Trophoblast cell (in vitro differentiated cells and primary cell): ENCODE data around the gene SLIT3.

ENCODE experiments used
- DNase-seq, 2 donors: peaks; one replicate each; pipeline ENCODE4 v3.0.0-alpha.2; 2016
- H2AFZ ChIP-seq: 2 replicates; pipeline ENCODE4 v1.6.1; 2013; ENCODE audit warnings: low read length, moderate library complexity, mild to moderate bottlenecking; ENCODE audit not compliant: insufficient read depth, poor library complexity
- H2AK5ac ChIP-seq: 2 replicates; pipeline ENCODE4 v1.6.1; 2013; ENCODE audit warnings: mild to moderate bottlenecking, low read length
- H2BK120ac ChIP-seq: 2 replicates; pipeline ENCODE4 v1.6.1; 2013; ENCODE audit warnings: low read length, mild to moderate bottlenecking, moderate library complexity; ENCODE audit not compliant: insufficient read depth, poor library complexity
- H2BK12ac ChIP-seq: 2 replicates; pipeline ENCODE4 v1.6.1; 2013; ENCODE audit warnings: mild to moderate bottlenecking, low read length, moderate library complexity
- H2BK5ac ChIP-seq: 2 replicates; pipeline ENCODE4 v1.6.1; 2013; ENCODE audit warnings: low read length, low read depth, moderate library complexity, mild to moderate bottlenecking; ENCODE audit not compliant: poor library complexity
- H3K14ac ChIP-seq: 2 replicates; pipeline ENCODE4 v1.6.1; 2013; ENCODE audit warnings: mild to moderate bottlenecking, low read length
- H3K18ac ChIP-seq: 2 replicates; pipeline ENCODE4 v1.6.1; 2013; ENCODE audit warnings: mild to moderate bottlenecking, low read length
- H3K23ac ChIP-seq: 2 replicates; pipeline ENCODE4 v1.6.1; 2013; ENCODE audit warnings: low read length
- H3K27ac ChIP-seq: 2 replicates; pipeline ENCODE4 v1.5.1; 2013; ENCODE audit warnings: low read depth, mild to moderate bottlenecking, inconsistent platforms, low read length, moderate library complexity
- H3K27me3 ChIP-seq: 2 replicates; pipeline ENCODE4 v1.6.1; 2013; ENCODE audit warnings: inconsistent platforms, mild to moderate bottlenecking, low read length, moderate library complexity; ENCODE audit not compliant: insufficient read depth
- H3K36me3 ChIP-seq, 2 experiments: 1 replicate in 1 of 2; 2 replicates in 1 of 2; pipeline ENCODE4 v1.6.1; 2013; ENCODE audit warnings: low read length in 2 of 2, mild to moderate bottlenecking in 2 of 2, moderate library complexity in 1 of 2; ENCODE audit not compliant: insufficient read depth in 2 of 2, control insufficient read depth in 1 of 2
- H3K4ac ChIP-seq: 2 replicates; pipeline ENCODE4 v1.6.1; 2013; ENCODE audit warnings: low read depth, mild to moderate bottlenecking, low read length, moderate library complexity
- H3K4me1 ChIP-seq, 2 experiments: 1 replicate in 1 of 2; 2 replicates in 1 of 2; pipeline ENCODE4 v1.6.1; 2013; ENCODE audit warnings: low read length in 2 of 2, mild to moderate bottlenecking in 2 of 2, moderate library complexity in 1 of 2; ENCODE audit not compliant: insufficient read depth in 2 of 2, control insufficient read depth in 1 of 2
- H3K4me2 ChIP-seq: 2 replicates; pipeline ENCODE4 v1.6.1; 2013; ENCODE audit warnings: inconsistent platforms, mild to moderate bottlenecking, low read length, moderate library complexity
- H3K4me3 ChIP-seq: 2 replicates; pipeline ENCODE4 v1.5.1; 2013; ENCODE audit warnings: mild to moderate bottlenecking, low read depth, low read length, inconsistent platforms
- H3K79me1 ChIP-seq: one replicate; pipeline ENCODE4 v1.6.1; 2013; ENCODE audit warnings: low read length
- H3K79me2 ChIP-seq: 2 replicates; pipeline ENCODE4 v1.6.1; 2013; ENCODE audit warnings: low read length, mild to moderate bottlenecking; ENCODE audit not compliant: control insufficient read depth, insufficient read depth, poor library complexity
- H3K9ac ChIP-seq: 2 replicates; pipeline ENCODE4 v1.6.1; 2013; ENCODE audit warnings: mild to moderate bottlenecking, low read length
- H3K9me3 ChIP-seq: 2 replicates; pipeline ENCODE4 v1.6.1; 2013; ENCODE audit warnings: low read depth, mild to moderate bottlenecking, control low read depth, inconsistent platforms, low read length; ENCODE audit not compliant: insufficient read depth
- H4K12ac ChIP-seq: 2 replicates; pipeline ENCODE4 v1.6.1; 2013; ENCODE audit warnings: low read depth, mild to moderate bottlenecking, low read length, moderate library complexity
- H4K8ac ChIP-seq: 2 replicates; pipeline ENCODE4 v1.6.1; 2013; ENCODE audit warnings: low read depth, mild to moderate bottlenecking, low read length, moderate library complexity
- H4K91ac ChIP-seq: one replicate; pipeline ENCODE4 v1.6.1; 2013; ENCODE audit warnings: low read depth, mild to moderate bottlenecking, low read length, moderate library complexity
- WGBS: extraction: QIAGEN DNeasy Blood & Tissue Kit; methylation state at CpG from one replicate; pipeline ENCODE4 v1.1.7; 2013; ENCODE audit warnings: missing lambda C conversion rate; ENCODE audit not compliant: insufficient read length, insufficient coverage; ENCODE audit errors: extremely low coverage; 5-methylcytosine and 5-hydroxymethylcytosine counted together

Gene SLIT3

DNA sequence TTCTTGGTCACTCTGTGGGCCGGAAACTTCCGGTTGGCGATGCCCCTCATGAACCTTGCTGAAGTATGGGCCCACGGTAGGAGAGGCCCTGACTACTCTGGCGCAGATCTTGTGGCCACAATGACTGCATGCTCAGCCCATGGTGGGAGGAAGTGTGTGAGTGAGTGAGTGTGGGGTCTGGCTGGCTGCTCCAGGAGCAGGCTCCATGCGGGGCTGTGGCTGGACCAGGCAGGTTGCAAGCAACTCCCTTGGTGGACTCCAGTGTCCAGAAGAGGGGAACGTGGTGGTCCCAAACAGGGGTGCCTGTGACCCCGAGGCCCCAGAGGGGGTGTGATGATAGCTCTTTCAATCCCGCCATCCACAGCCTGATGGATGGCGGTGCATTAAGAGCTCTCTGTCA lies 686.3 kb downstream of the SLIT3 start:
- no peak overlapping the region for H4K12ac ChIP-seq
- H3K79me1 ChIP-seq, result no peaks in the 10 kb centered on the region
- no peaks in the 10 kb centered on the region for H3K9me3 ChIP-seq
- no peaks in the 10 kb centered on the region for H3K79me2 ChIP-seq
- H3K4me3 ChIP-seq, result peak overlapping the region; percentile 8
- no peak overlapping the region for H2BK12ac ChIP-seq
- H3K4me1 ChIP-seq, result peaks cover 0 to 3% of the 10 kb centered on the region in 2 experiments
- no peak overlapping the region for H2BK5ac ChIP-seq
- no peak overlapping the region for H2AFZ ChIP-seq
- no peak overlapping the region for H3K23ac ChIP-seq
- H4K8ac ChIP-seq, result no peak overlapping the region
- no peaks in the 10 kb centered on the region for H3K27me3 ChIP-seq
- H3K4me2 ChIP-seq, result no peak overlapping the region
- H3K18ac ChIP-seq, result no peak overlapping the region
- H2BK120ac ChIP-seq, result no peak overlapping the region
- no peak overlapping the region for H3K27ac ChIP-seq
- no peaks in the 10 kb centered on the region for H3K36me3 ChIP-seq
- H3K14ac ChIP-seq, result no peak overlapping the region
- no peak overlapping the region for H3K4ac ChIP-seq
- no peak overlapping the region for H2AK5ac ChIP-seq
- no peak for DNase-seq
- H4K91ac ChIP-seq, result no peak overlapping the region
- WGBS, result no CpG with 5 or more reads among the region's 10 CpGs
- H3K9ac ChIP-seq, result no peak overlapping the region

DNA sequence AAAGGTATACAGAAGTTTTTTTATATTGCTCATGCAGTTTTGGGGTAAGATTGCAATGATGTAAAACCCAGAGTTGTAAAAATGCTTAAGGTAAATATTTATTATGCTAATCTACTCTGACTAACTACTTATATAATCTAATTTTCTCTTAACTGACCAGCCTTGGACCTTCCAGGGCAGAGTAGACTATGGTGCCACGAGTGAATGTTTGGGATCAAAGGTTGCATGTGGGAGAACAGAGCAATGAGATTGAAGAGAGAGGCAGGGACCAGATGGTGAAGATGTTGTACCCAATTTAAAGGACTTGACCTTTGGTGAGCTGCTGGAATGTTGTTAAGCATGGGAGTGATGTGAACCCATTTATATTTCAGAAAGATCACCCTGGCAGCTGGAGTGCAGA lies 686.9 kb downstream of the SLIT3 start:
- H3K36me3 ChIP-seq, result no peaks in the 10 kb centered on the region
- no peak overlapping the region for H3K18ac ChIP-seq
- no peak overlapping the region for H2AFZ ChIP-seq
- no peak overlapping the region for H2BK12ac ChIP-seq
- H2BK120ac ChIP-seq, result no peak overlapping the region
- no peaks in the 10 kb centered on the region for H3K27me3 ChIP-seq
- H3K4me3 ChIP-seq, result no peak overlapping the region
- H3K9ac ChIP-seq, result no peak overlapping the region
- no peak for DNase-seq
- H4K91ac ChIP-seq, result no peak overlapping the region
- no peak overlapping the region for H3K27ac ChIP-seq
- H3K4me2 ChIP-seq, result no peak overlapping the region
- H3K79me2 ChIP-seq, result no peaks in the 10 kb centered on the region
- no CpG with 5 or more reads among the region's 1 CpG for WGBS
- no peak overlapping the region for H2BK5ac ChIP-seq
- H3K23ac ChIP-seq, result no peak overlapping the region
- H3K14ac ChIP-seq, result no peak overlapping the region
- H2AK5ac ChIP-seq, result no peak overlapping the region
- H3K4me1 ChIP-seq, result peaks cover 0 to 3% of the 10 kb centered on the region in 2 experiments
- H4K8ac ChIP-seq, result no peak overlapping the region
- H3K79me1 ChIP-seq, result no peaks in the 10 kb centered on the region
- no peak overlapping the region for H4K12ac ChIP-seq
- no peaks in the 10 kb centered on the region for H3K9me3 ChIP-seq
- H3K4ac ChIP-seq, result no peak overlapping the region

DNA sequence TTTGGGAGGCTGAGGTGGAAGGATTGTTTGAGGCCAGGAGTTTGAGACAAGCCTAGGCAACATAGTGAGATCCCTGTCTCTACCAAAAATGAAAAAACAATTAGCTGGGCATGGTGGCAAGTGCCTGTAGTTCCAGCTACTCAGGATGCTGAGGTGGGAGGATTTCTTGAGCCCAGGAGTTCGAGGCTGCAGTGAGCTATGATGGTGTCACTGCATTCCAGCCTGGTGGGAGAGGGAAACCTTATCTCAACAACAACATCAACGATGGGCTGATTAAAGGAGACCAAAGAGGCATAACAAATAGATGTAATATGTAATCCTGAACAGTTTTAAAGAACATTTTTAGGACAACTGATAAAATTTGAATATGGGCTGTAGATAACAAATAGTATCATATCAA lies 687.5 kb downstream of the SLIT3 start:
- Histone ChIP-seq H3K18ac (no peak overlapping the region), H3K4ac (no peak overlapping the region), H3K79me1 (no peaks in the 10 kb centered on the region), H2BK5ac (no peak overlapping the region), H4K12ac (no peak overlapping the region), H4K91ac (no peak overlapping the region), H3K23ac (no peak overlapping the region), H3K79me2 (no peaks in the 10 kb centered on the region), H3K36me3 (no peaks in the 10 kb centered on the region), H3K4me1 (peaks cover 0 to 3% of the 10 kb centered on the region in 2 experiments), H2BK12ac (no peak overlapping the region), H2AFZ (no peak overlapping the region), H3K27me3 (no peaks in the 10 kb centered on the region), H3K27ac (no peak overlapping the region), H3K4me3 (no peak overlapping the region), H3K14ac (no peak overlapping the region), H3K9ac (no peak overlapping the region), H2BK120ac (no peak overlapping the region), H3K4me2 (no peak overlapping the region), H4K8ac (no peak overlapping the region), H3K9me3 (no peaks in the 10 kb centered on the region), H2AK5ac (no peak overlapping the region)
- WGBS, result no CpG with 5 or more reads among the region's 2 CpGs
- DNase-seq, result no peak

GRCh38 chr5:168612996-168613395 lies 687.9 kb downstream of the SLIT3 start:
- H3K4me1 ChIP-seq, result peaks cover 0 to 3% of the 10 kb centered on the region in 2 experiments
- H3K27me3 ChIP-seq, result no peaks in the 10 kb centered on the region
- no peak overlapping the region for H2AFZ ChIP-seq
- H4K91ac ChIP-seq, result no peak overlapping the region
- no peak overlapping the region for H2AK5ac ChIP-seq
- no peak overlapping the region for H4K8ac ChIP-seq
- no peak overlapping the region for H3K4ac ChIP-seq
- H3K4me3 ChIP-seq, result no peak overlapping the region
- no peak overlapping the region for H3K23ac ChIP-seq
- H3K4me2 ChIP-seq, result no peak overlapping the region
- DNase-seq, result no peak
- no peak overlapping the region for H3K9ac ChIP-seq
- H3K79me1 ChIP-seq, result no peaks in the 10 kb centered on the region
- H3K79me2 ChIP-seq, result no peaks in the 10 kb centered on the region
- H3K9me3 ChIP-seq, result no peaks in the 10 kb centered on the region
- H2BK5ac ChIP-seq, result no peak overlapping the region
- H3K18ac ChIP-seq, result no peak overlapping the region
- no peak overlapping the region for H2BK12ac ChIP-seq
- WGBS, result no CpG with 5 or more reads among the region's 2 CpGs
- no peak overlapping the region for H2BK120ac ChIP-seq
- no peak overlapping the region for H3K27ac ChIP-seq
- no peaks in the 10 kb centered on the region for H3K36me3 ChIP-seq
- no peak overlapping the region for H4K12ac ChIP-seq
- H3K14ac ChIP-seq, result no peak overlapping the region
